HG02759 (cell line): ENCODE measurements around the gene MIOX.
A peak's percentile ranks its signal among the peaks of the same experiment; 100 is the strongest.
"Not testable (repeated sequence)": the region's sequence is repeated elsewhere in the genome, so short reads cannot be mapped to it uniquely, and the experiment has no call there.

Experiments used
- ATAC-seq: cut with Tn5 transposase; IDR thresholded peaks from one replicate; pipeline ENCODE4 v1.9.1; 2021; ENCODE audit warnings: mild to moderate bottlenecking, moderate library complexity; ENCODE audit not compliant: unreplicated experiment

The MIOX gene

GRCh38 chr22:50516068-50516467, 29.4 kb downstream of the MIOX start:
- ATAC-seq: no peak

- no peak for ATAC-seq
Measured at GRCh38 chr22:50516891-50517290, 30.2 kb downstream of the MIOX start.

- no peak for ATAC-seq
Measured at GRCh38 chr22:50517495-50518260, 31.0 kb downstream of the MIOX start.

- no peak for ATAC-seq
Measured at GRCh38 chr22:50518606-50519005, 31.9 kb downstream of the MIOX start.

GRCh38 chr22:50519151-50519550, 32.5 kb downstream of the MIOX start:
- no peak for ATAC-seq

GRCh38 chr22:50520184-50520583, 33.5 kb downstream of the MIOX start:
- not testable (repeated sequence) for ATAC-seq

- no peak for ATAC-seq
Measured at GRCh38 chr22:50520826-50521453, 34.3 kb downstream of the MIOX start.

- ATAC-seq: no peak
Measured at GRCh38 chr22:50521710-50522109, 35.1 kb downstream of the MIOX start.

- no peak for ATAC-seq
Measured at GRCh38 chr22:50522208-50522805, 35.6 kb downstream of the MIOX start.

- ATAC-seq: no peak
Measured at GRCh38 chr22:50522806-50523438, 36.3 kb downstream of the MIOX start.

GRCh38 chr22:50523458-50523805, 36.8 kb downstream of the MIOX start:
- ATAC-seq: no peak

GRCh38 chr22:50523806-50524675, 37.4 kb downstream of the MIOX start:
- no peak for ATAC-seq

- ATAC-seq: no peak
Measured at GRCh38 chr22:50524676-50525103, 38.0 kb downstream of the MIOX start.

- ATAC-seq: peak; percentile 48
Measured at GRCh38 chr22:50525104-50525857, 38.6 kb downstream of the MIOX start, which contains the start of gene SCO2. TSS of gene SCO2 (minus strand) at chr22:50525598. CDS start at chr22:50524411, 1,187 bp downstream.

- peak; percentile 25 for ATAC-seq
Measured at GRCh38 chr22:50525858-50526107, 39.1 kb downstream of the MIOX start.

- peak; percentile 31 for ATAC-seq
Measured at GRCh38 chr22:50526108-50526833, 39.6 kb downstream of the MIOX start.

- no peak for ATAC-seq
Measured at GRCh38 chr22:50526834-50527801, 40.5 kb downstream of the MIOX start.

GRCh38 chr22:50527921-50528681, 41.4 kb downstream of the MIOX start:
- ATAC-seq: no peak
